GM19438 (cell line): Measurements from ENCODE around the gene GRIP1.

Experiments
- ATAC-seq: cut with Tn5 transposase; IDR thresholded peaks from one replicate; pipeline ENCODE4 v1.9.1; 2021; ENCODE audit warnings: low read depth; ENCODE audit not compliant: unreplicated experiment

The GRIP1 gene

GRCh38 chr12:66605293-66605692 is 73.6 kb downstream of the GRIP1 start:
- ATAC-seq: no peak

- ATAC-seq: no peak
Measured at GRCh38 chr12:66603981-66604479, 74.8 kb downstream of the GRIP1 start.

GRCh38 chr12:66603461-66603860 is 75.4 kb downstream of the GRIP1 start:
- no peak for ATAC-seq

GRCh38 chr12:66602483-66603143 is 76.3 kb downstream of the GRIP1 start:
- ATAC-seq: no peak

- ATAC-seq: no peak
Measured at GRCh38 chr12:66600903-66601302, 78.0 kb downstream of the GRIP1 start.

- ATAC-seq: no peak
Measured at GRCh38 chr12:66599816-66600215, 79.1 kb downstream of the GRIP1 start.

GRCh38 chr12:66598608-66599007 is 80.3 kb downstream of the GRIP1 start:
- no peak for ATAC-seq

GRCh38 chr12:66598079-66598478 is 80.8 kb downstream of the GRIP1 start:
- no peak for ATAC-seq

GRCh38 chr12:66596199-66596598 is 82.7 kb downstream of the GRIP1 start:
- ATAC-seq: no peak

GRCh38 chr12:66594688-66595087 is 84.2 kb downstream of the GRIP1 start:
- ATAC-seq: no peak

GRCh38 chr12:66590275-66590985 is 88.4 kb downstream of the GRIP1 start:
- no peak for ATAC-seq

GRCh38 chr12:66589095-66589494 is 89.8 kb downstream of the GRIP1 start:
- ATAC-seq: no peak

GRCh38 chr12:66587912-66588311 is 91.0 kb downstream of the GRIP1 start:
- ATAC-seq: no peak

GRCh38 chr12:66584673-66585072 is 94.2 kb downstream of the GRIP1 start:
- ATAC-seq: no peak

- ATAC-seq: no peak
Measured at GRCh38 chr12:66573605-66574004, 105.3 kb downstream of the GRIP1 start.

- no peak for ATAC-seq
Measured at GRCh38 chr12:66572845-66573244, 106.0 kb downstream of the GRIP1 start.

GRCh38 chr12:66571361-66571915 is 107.4 kb downstream of the GRIP1 start:
- no peak for ATAC-seq

- ATAC-seq: no peak
Measured at GRCh38 chr12:66563220-66563619, 115.7 kb downstream of the GRIP1 start.

GRCh38 chr12:66555113-66555512 is 123.8 kb downstream of the GRIP1 start:
- ATAC-seq: no peak

- ATAC-seq: no peak
Measured at GRCh38 chr12:66552716-66553115, 126.2 kb downstream of the GRIP1 start.

- ATAC-seq: no peak
Measured at GRCh38 chr12:66550626-66551025, 128.2 kb downstream of the GRIP1 start.

GRCh38 chr12:66549050-66549389 is 129.9 kb downstream of the GRIP1 start:
- peak; percentile 18 for ATAC-seq
